ENCODE measurements around the gene ZFAND3. TPM values are rescaled to one million over a fixed set of nuclear protein-coding genes. Genes with fewer than 3 reads are reported as not detected.

ZFAND3 gene
- polyA plus RNA-seq, 1 donor from 2014 or later = 19.7 TPM

DNA sequence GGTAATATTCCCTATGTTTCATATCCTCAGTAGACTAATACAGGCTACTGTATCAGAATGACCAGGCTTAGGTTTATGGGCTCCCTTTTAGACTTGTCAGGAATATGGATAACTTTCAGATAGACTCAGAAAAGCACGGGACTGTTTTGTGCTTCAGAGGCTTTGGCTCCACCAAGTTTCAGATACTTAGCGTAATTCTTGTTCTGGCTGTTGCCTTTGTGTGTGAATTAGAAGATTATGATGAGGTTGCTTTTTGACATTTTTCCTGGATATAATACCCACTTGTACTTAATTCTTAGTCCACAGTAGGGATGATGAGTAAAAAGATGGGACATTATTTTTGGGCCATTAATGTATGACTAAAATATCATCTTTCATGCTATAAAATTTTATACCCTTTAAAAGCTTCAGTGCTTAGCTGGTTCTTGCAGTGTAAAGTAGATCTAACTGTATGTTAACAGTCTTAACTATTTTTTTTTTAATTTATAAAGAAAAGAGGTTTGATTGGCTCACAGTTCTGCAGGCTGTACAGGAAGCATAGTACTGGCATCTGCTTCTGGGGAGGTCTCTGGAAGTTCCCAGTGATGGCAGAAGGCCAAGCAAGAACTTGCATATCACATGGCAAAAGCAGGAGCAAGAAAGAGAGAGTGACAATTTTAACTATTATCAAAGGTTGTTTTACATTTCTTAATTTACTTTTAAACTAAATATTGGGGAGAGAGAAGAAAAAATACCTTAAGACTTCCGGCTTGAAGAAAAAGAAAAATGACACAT lies 120.7 kb downstream of the ZFAND3 start:
- Histone ChIP-seq H3K9me3 (ENCODE audit: low read length) (no peaks in the 10 kb centered on the region), H3K9ac (ENCODE audit: low read length) (no peak overlapping the region), H3K27ac (ENCODE audit: low read length) (no peak overlapping the region), H2AFZ (ENCODE audit: low read depth, low read length) (no peak overlapping the region), H3K79me2 (replicated peaks; ENCODE audit: insufficient read depth, low read length) (peaks cover 3% of the 10 kb centered on the region), H3F3A (ENCODE audit: insufficient read depth, low read length, poor library complexity, severe bottlenecking) (no peaks in the 10 kb centered on the region), H4K20me1 (ENCODE audit: insufficient read depth) (no peaks in the 10 kb centered on the region), H3K27me3 (ENCODE audit: insufficient read depth, low read depth, low read length) (no peaks in the 10 kb centered on the region), H3K9me2 (ENCODE audit: insufficient read depth, low read length) (no peaks in the 10 kb centered on the region), H3K4me2 (ENCODE audit: low read length) (no peak overlapping the region), H3K4me3 (ENCODE audit: low read length) (no peak overlapping the region), H3K36me3 (ENCODE audit: insufficient read depth, low read length) (no peaks in the 10 kb centered on the region)
- no peak for TF ChIP-seq EP300 (conservative IDR thresholded peaks at IDR 0.05; ENCODE audit: poor library complexity, severe bottlenecking)
- TF ChIP-seq, protein P1, sequence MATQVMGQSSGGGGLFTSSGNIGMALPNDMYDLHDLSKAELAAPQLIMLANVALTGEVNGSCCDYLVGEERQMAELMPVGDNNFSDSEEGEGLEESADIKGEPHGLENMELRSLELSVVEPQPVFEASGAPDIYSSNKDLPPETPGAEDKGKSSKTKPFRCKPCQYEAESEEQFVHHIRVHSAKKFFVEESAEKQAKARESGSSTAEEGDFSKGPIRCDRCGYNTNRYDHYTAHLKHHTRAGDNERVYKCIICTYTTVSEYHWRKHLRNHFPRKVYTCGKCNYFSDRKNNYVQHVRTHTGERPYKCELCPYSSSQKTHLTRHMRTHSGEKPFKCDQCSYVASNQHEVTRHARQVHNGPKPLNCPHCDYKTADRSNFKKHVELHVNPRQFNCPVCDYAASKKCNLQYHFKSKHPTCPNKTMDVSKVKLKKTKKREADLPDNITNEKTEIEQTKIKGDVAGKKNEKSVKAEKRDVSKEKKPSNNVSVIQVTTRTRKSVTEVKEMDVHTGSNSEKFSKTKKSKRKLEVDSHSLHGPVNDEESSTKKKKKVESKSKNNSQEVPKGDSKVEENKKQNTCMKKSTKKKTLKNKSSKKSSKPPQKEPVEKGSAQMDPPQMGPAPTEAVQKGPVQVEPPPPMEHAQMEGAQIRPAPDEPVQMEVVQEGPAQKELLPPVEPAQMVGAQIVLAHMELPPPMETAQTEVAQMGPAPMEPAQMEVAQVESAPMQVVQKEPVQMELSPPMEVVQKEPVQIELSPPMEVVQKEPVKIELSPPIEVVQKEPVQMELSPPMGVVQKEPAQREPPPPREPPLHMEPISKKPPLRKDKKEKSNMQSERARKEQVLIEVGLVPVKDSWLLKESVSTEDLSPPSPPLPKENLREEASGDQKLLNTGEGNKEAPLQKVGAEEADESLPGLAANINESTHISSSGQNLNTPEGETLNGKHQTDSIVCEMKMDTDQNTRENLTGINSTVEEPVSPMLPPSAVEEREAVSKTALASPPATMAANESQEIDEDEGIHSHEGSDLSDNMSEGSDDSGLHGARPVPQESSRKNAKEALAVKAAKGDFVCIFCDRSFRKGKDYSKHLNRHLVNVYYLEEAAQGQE (IDR thresholded peaks at IDR 0.05; ENCODE audit: borderline replicate concordance) = no peak
- no peak for TF ChIP-seq RAD21 (conservative IDR thresholded peaks at IDR 0.05)
- no peak for TF ChIP-seq TAF1 (IDR thresholded peaks at IDR 0.05; ENCODE audit: low read depth)
- TF ChIP-seq MXI1 (conservative IDR thresholded peaks at IDR 0.05; ENCODE audit: poor library complexity, severe bottlenecking) = no peak
- no peak for TF ChIP-seq POLR2AphosphoS5 (IDR thresholded peaks at IDR 0.05)
- TF ChIP-seq SMC3 (conservative IDR thresholded peaks at IDR 0.05; ENCODE audit: poor library complexity) = no peak
- no peak for TF ChIP-seq EZH2 (IDR thresholded peaks at IDR 0.05; ENCODE audit: borderline replicate concordance, insufficient read depth, low read length, poor library complexity, severe bottlenecking)
- TF ChIP-seq, protein P2, sequence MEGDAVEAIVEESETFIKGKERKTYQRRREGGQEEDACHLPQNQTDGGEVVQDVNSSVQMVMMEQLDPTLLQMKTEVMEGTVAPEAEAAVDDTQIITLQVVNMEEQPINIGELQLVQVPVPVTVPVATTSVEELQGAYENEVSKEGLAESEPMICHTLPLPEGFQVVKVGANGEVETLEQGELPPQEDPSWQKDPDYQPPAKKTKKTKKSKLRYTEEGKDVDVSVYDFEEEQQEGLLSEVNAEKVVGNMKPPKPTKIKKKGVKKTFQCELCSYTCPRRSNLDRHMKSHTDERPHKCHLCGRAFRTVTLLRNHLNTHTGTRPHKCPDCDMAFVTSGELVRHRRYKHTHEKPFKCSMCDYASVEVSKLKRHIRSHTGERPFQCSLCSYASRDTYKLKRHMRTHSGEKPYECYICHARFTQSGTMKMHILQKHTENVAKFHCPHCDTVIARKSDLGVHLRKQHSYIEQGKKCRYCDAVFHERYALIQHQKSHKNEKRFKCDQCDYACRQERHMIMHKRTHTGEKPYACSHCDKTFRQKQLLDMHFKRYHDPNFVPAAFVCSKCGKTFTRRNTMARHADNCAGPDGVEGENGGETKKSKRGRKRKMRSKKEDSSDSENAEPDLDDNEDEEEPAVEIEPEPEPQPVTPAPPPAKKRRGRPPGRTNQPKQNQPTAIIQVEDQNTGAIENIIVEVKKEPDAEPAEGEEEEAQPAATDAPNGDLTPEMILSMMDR (IDR thresholded peaks at IDR 0.05; ENCODE audit: poor library complexity, severe bottlenecking) = no peak

DNA sequence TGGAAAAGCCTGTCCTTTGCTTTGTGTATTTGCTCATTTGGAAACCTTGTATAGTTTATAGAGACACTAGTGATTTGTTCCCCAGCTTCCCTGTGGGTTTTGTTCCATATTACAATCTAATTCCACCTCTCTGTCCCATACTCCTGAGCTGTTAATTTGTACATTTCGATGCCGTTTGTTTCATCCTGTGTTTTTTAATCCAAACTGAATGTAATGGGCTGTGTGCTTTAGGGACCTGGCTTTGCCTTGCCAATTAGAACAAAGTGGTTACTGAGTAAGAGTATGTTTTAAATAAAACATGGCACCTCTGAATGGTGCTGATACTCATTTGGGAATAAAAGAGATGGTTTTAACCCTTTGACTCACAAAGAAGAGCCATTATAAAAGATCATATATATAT lies 122.3 kb downstream of the ZFAND3 start:
- no peak for TF ChIP-seq EZH2 (IDR thresholded peaks at IDR 0.05; ENCODE audit: borderline replicate concordance, insufficient read depth, low read length, poor library complexity, severe bottlenecking)
- no peak for TF ChIP-seq RAD21 (conservative IDR thresholded peaks at IDR 0.05)
- TF ChIP-seq, protein P2 (IDR thresholded peaks at IDR 0.05; ENCODE audit: poor library complexity, severe bottlenecking) = no peak
- no peak for TF ChIP-seq TAF1 (IDR thresholded peaks at IDR 0.05; ENCODE audit: low read depth)
- TF ChIP-seq MXI1 (conservative IDR thresholded peaks at IDR 0.05; ENCODE audit: poor library complexity, severe bottlenecking) = no peak

More for the DNA sequence above, 122.3 kb downstream of the ZFAND3 start:
- H3K4me3 ChIP-seq (ENCODE audit: low read length) = no peak overlapping the region
- no peak overlapping the region for H2AFZ ChIP-seq (ENCODE audit: low read depth, low read length)
- no peaks in the 10 kb centered on the region for H3K36me3 ChIP-seq (ENCODE audit: insufficient read depth, low read length)
- no peaks in the 10 kb centered on the region for H3F3A ChIP-seq (ENCODE audit: insufficient read depth, low read length, poor library complexity, severe bottlenecking)
- no peak overlapping the region for H3K9ac ChIP-seq (ENCODE audit: low read length)
- no peak overlapping the region for H3K4me2 ChIP-seq (ENCODE audit: low read length)
- no peak overlapping the region for H3K27ac ChIP-seq (ENCODE audit: low read length)
- H3K79me2 ChIP-seq (replicated peaks; ENCODE audit: insufficient read depth, low read length) = peaks cover 3% of the 10 kb centered on the region
- H3K9me2 ChIP-seq (ENCODE audit: insufficient read depth, low read length) = no peaks in the 10 kb centered on the region
- H3K9me3 ChIP-seq (ENCODE audit: low read length) = no peaks in the 10 kb centered on the region
- H3K27me3 ChIP-seq (ENCODE audit: insufficient read depth, low read depth, low read length) = no peaks in the 10 kb centered on the region
- H4K20me1 ChIP-seq (ENCODE audit: insufficient read depth) = no peaks in the 10 kb centered on the region

Measured in neural cell (in vitro differentiated cells).